ENCODE data around the gene GMIP.

- TF ChIP-seq CTCF (IDR thresholded peaks at IDR 0.05; ENCODE audit: low read depth, low read length, missing input control) (no peak), MAX (IDR thresholded peaks at IDR 0.05) (no peak), REST (IDR thresholded peaks at IDR 0.05) (no peak), NR2F2 (IDR thresholded peaks at IDR 0.05) (no peak), EGR1 (IDR thresholded peaks at IDR 0.05; ENCODE audit: low read depth in 2 of 2) (no peak), HNF4G (IDR thresholded peaks at IDR 0.05) (no peak), YY1 (IDR thresholded peaks at IDR 0.05) (no peak), RAD21 (IDR thresholded peaks at IDR 0.05) (no peak), FOXA1 (IDR thresholded peaks at IDR 0.05) (no peak), TAF1 (conservative IDR thresholded peaks at IDR 0.05) (no peak)
Measured at GRCh38 chr19:19581391-19581790, 62.1 kb downstream of the GMIP start.

All from liver (tissue), 3 donors.